ENCODE results near the gene NELFCD. TPM values are rescaled to one million over a fixed set of nuclear protein-coding genes. Genes with fewer than 3 reads are reported as not detected.

Gene NELFCD
- total RNA-seq, 4 donors from 2014 or later, result 43.7 to 68.1 (median 55.1) TPM

GRCh38 chr20:59001449-59002171 is 20.6 kb downstream of the NELFCD start:
- in situ Hi-C loops (cut with MboI; ENCODE audit: low pct_ligation_motif_present in 1 of 4, low pct_unique_long_range_greater_than_20kb in 1 of 4, low sequenced_read_pairs in 3 of 4), result no loop called here
- Histone ChIP-seq H3K36me3 (peaks cover 0 to 26% (median 9%) of the 10 kb centered on the region in 4 donors), H3K9me3 (no peaks in the 10 kb centered on the region), H3K27me3 (no peaks in the 10 kb centered on the region), H3K4me1 (peaks cover 22 to 36% (median 25%) of the 10 kb centered on the region in 4 donors), H3K27ac (no peak overlapping the region), H3K4me3 (no peak overlapping the region)
- DNase-seq, result no peak
- TF ChIP-seq POLR2AphosphoS5 (IDR thresholded peaks at IDR 0.05), result no peak
- no peak for TF ChIP-seq EP300 (IDR thresholded peaks at IDR 0.05; ENCODE audit: low read depth)
- WGBS, 2 donors (ENCODE audit: low coverage in 1 of 2), result 90 to 94% methylated on average over 4 to 26 of the region's 27 CpGs
- intact Hi-C loops (cut with DNase I; ENCODE audit: low total_unique reads), result no loop called here

DNA sequence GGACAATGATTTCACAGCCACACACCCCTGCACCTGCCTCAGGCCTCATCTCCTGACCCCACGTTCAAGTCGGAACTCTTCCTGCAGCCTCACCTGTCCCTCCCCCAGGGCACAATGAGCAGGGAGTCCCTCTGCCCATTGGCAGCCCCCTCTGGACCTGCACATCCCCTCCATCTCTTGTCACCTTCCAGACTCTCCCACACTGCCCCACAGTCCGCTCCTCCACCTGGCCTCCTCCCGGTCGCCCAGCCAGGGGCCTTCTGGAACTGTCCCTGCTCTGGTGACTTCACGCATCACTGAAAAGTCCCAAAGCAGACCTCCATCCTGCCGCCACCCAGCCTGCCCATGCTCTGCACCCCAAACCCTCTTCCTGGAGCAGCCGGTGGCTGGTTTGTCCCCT is 21.3 kb downstream of the NELFCD start:
- intact Hi-C loops (cut with DNase I; ENCODE audit: low total_unique reads), result no loop called here

GRCh38 chr20:59002874-59003399 is 21.9 kb downstream of the NELFCD start:
- in situ Hi-C loops (cut with MboI; ENCODE audit: low pct_ligation_motif_present in 1 of 4, low pct_unique_long_range_greater_than_20kb in 1 of 4, low sequenced_read_pairs in 3 of 4), result no loop called here
- intact Hi-C loops (cut with DNase I; ENCODE audit: low total_unique reads), result no loop called here
- Histone ChIP-seq H3K27me3 (no peaks in the 10 kb centered on the region), H3K9me3 (no peaks in the 10 kb centered on the region), H3K4me3 (no peak overlapping the region), H3K4me1 (peaks cover 28 to 44% (median 31%) of the 10 kb centered on the region in 4 donors), H3K27ac (no peak overlapping the region), H3K36me3 (peaks cover 0 to 15% (median 3%) of the 10 kb centered on the region in 4 donors)
- 81 to 90% methylated on average over 8 to 17 of the region's 17 CpGs for WGBS, 2 donors (ENCODE audit: low coverage in 1 of 2)
- DNase-seq, result no peak
- TF ChIP-seq, protein P1, sequence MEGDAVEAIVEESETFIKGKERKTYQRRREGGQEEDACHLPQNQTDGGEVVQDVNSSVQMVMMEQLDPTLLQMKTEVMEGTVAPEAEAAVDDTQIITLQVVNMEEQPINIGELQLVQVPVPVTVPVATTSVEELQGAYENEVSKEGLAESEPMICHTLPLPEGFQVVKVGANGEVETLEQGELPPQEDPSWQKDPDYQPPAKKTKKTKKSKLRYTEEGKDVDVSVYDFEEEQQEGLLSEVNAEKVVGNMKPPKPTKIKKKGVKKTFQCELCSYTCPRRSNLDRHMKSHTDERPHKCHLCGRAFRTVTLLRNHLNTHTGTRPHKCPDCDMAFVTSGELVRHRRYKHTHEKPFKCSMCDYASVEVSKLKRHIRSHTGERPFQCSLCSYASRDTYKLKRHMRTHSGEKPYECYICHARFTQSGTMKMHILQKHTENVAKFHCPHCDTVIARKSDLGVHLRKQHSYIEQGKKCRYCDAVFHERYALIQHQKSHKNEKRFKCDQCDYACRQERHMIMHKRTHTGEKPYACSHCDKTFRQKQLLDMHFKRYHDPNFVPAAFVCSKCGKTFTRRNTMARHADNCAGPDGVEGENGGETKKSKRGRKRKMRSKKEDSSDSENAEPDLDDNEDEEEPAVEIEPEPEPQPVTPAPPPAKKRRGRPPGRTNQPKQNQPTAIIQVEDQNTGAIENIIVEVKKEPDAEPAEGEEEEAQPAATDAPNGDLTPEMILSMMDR (IDR thresholded peaks at IDR 0.05), result no peak
- TF ChIP-seq POLR2AphosphoS5 (IDR thresholded peaks at IDR 0.05) (no peak), POLR2A (IDR thresholded peaks at IDR 0.05) (no peak), EP300 (IDR thresholded peaks at IDR 0.05; ENCODE audit: low read depth) (no peak)

More for the DNA sequence above, 21.3 kb downstream of the NELFCD start:
- TF ChIP-seq, protein P1 (IDR thresholded peaks at IDR 0.05), result no peak
- TF ChIP-seq EP300 (IDR thresholded peaks at IDR 0.05; ENCODE audit: low read depth), result no peak
- no peak for TF ChIP-seq POLR2A (IDR thresholded peaks at IDR 0.05)
- no peak for TF ChIP-seq POLR2AphosphoS5 (IDR thresholded peaks at IDR 0.05)
- Histone ChIP-seq H3K36me3 (peaks cover 0 to 19% (median 6%) of the 10 kb centered on the region in 4 donors), H3K4me1 (peaks cover 23 to 38% (median 27%) of the 10 kb centered on the region in 4 donors), H3K27me3 (no peaks in the 10 kb centered on the region), H3K27ac (no peak overlapping the region), H3K9me3 (no peaks in the 10 kb centered on the region), H3K4me3 (no peak overlapping the region)
- no peak for DNase-seq
- in situ Hi-C loops (cut with MboI; ENCODE audit: low pct_ligation_motif_present in 1 of 4, low pct_unique_long_range_greater_than_20kb in 1 of 4, low sequenced_read_pairs in 3 of 4), result no loop called here
- 92% methylated on average over 7 of the region's 8 CpGs; no CpG with 5 or more reads in 1 of the 2 donors for WGBS, 2 donors (ENCODE audit: low coverage in 1 of 2)

DNA sequence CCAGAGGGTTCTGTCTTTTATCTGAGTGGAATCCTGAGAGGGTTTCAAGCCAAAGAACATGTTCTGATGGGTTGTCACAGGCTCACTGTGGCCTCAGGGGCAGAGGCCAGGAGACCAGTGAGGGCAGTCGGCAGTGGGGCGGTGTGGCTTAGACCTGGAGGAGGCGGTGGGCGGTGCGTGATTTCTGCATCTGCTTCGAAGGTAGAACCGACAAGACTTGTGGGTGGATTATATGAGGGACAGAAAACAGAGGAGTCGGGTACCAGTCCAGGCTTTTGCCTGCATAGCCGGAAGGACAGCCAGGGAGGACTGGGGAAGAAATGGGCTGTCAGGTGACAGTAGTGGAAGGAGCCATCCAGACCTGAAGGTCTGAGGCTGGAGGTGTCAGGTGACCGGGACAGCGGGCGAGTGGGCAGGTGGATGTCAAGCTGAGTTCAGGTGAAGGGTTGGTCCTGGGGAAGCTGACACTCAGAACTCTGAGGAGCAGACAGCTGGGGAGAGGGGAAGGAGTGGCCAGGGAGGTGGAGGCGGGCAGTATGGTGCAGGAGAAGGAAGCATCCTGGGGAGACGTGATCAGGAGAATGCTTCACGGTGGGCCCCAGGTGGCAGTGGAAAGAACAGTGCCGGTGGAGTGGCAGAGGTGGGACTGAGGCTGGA is 22.9 kb downstream of the NELFCD start:
- intact Hi-C loops (cut with DNase I; ENCODE audit: low total_unique reads), result no loop called here
- WGBS, 2 donors (ENCODE audit: low coverage in 1 of 2), result 53 to 80% methylated on average over 3 to 16 of the region's 16 CpGs
- Histone ChIP-seq H3K4me3 (peak overlapping the region in 1 of 4 donors; percentile 75), H3K27ac (peak overlapping the region; percentile 88 to 95 (median 91)), H3K4me1 (peaks cover 28 to 44% (median 33%) of the 10 kb centered on the region in 4 donors), H3K36me3 (peaks cover 0 to 9% (median 2%) of the 10 kb centered on the region in 4 donors), H3K9me3 (no peaks in the 10 kb centered on the region), H3K27me3 (no peaks in the 10 kb centered on the region)
- DNase-seq, result no peak
- in situ Hi-C loops (cut with MboI; ENCODE audit: low pct_ligation_motif_present in 1 of 4, low pct_unique_long_range_greater_than_20kb in 1 of 4, low sequenced_read_pairs in 3 of 4), result no loop called here
- TF ChIP-seq POLR2A (IDR thresholded peaks at IDR 0.05), result no peak
- no peak for TF ChIP-seq POLR2AphosphoS5 (IDR thresholded peaks at IDR 0.05)
- no peak for TF ChIP-seq EP300 (IDR thresholded peaks at IDR 0.05; ENCODE audit: low read depth)
- TF ChIP-seq, protein P1 (IDR thresholded peaks at IDR 0.05), result no peak

Data from transverse colon (tissue), 4 donors.